CD4-positive, alpha-beta T cell treated with Interleukin-10 for 1 hour (primary cell): ENCODE results near the gene FIG4.
"Not testable (repeated sequence)": the region's sequence is repeated elsewhere in the genome, so short reads cannot be mapped to it uniquely, and the experiment has no call there.

Experiments
- DNase-seq: peaks from one replicate; pipeline ENCODE4 v3.0.0-alpha.2; 2020

The FIG4 gene

GRCh38 chr6:109864050-109864449, 173.0 kb downstream of the FIG4 start:
- no peak for DNase-seq

- no peak for DNase-seq
Measured at GRCh38 chr6:109865968-109866367, 174.9 kb downstream of the FIG4 start.

- DNase-seq: no peak
Measured at GRCh38 chr6:109867009-109867969, 176.2 kb downstream of the FIG4 start.

GRCh38 chr6:109867970-109868358, 176.9 kb downstream of the FIG4 start:
- no peak for DNase-seq

GRCh38 chr6:109869398-109870088, 178.4 kb downstream of the FIG4 start:
- DNase-seq: not testable (repeated sequence)

- DNase-seq: no peak
Measured at GRCh38 chr6:109870089-109870410, 179.0 kb downstream of the FIG4 start.

GRCh38 chr6:109872549-109872948, 181.5 kb downstream of the FIG4 start:
- DNase-seq: no peak

- DNase-seq: no peak
Measured at GRCh38 chr6:109872968-109873545, 182.0 kb downstream of the FIG4 start.

- no peak for DNase-seq
Measured at GRCh38 chr6:109874086-109874485, 183.0 kb downstream of the FIG4 start.

- no peak for DNase-seq
Measured at GRCh38 chr6:109874621-109875020, 183.5 kb downstream of the FIG4 start.
